HG03558 (cell line): ENCODE results near the gene CEP250.

Experiments
- ATAC-seq: cut with Tn5 transposase; IDR thresholded peaks from one replicate; pipeline ENCODE4 v1.9.1; 2021; ENCODE audit warnings: moderate number of reproducible peaks; ENCODE audit not compliant: unreplicated experiment; ENCODE audit errors: extremely low read depth

Gene CEP250

DNA sequence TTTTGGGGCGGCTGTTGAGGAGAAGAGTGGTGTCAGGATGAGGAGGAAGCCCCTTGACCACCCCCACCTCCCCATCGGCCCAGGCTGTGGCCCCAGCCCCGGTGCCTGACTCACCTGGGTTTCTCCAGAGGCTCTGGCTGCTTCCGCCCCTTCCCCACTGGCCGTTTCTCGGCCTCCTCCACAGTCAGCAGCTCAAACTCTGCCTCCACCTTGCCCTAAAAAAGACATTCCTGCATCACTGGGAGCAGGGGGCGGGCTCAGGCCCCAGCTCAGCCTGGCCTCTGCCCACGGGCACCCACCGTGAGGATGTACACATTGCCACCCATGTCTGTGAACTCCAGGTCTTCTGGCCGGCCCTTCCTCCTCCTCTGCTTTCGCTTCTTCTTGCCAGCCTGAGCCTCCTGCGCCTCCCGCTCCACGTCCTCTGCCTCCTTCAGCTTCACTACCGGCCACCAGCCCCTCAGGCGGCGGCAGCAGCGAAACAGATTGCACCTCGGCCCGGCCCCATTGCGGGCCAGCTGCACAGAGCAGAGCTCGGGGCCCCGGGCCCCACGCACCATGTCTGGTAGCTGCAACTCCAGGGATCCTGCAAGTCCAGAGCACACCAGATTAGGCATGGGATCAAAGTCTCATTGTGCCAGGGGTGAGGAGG lies 103.8 kb downstream of the CEP250 start:
- ATAC-seq = no peak

DNA sequence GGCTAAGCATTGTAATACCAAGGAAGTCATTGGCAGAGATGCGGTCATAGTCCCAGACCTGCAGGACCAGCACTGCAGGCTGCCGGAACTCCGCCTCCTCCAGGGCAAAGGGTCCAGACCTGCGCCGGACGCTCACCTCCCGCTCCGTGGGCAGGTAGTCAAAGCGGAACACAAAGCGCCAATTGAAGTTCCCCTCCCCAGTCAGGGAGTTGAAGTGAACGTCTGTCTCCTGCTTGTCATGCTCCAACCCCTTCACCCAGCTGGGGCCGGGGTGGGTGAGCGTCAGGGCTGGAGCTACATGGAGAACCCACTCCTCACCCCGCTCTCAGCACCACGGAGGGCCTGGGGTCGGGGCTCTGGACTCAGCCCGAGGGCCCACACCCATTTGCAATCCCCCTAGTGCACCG lies 104.7 kb downstream of the CEP250 start:
- no peak for ATAC-seq

DNA sequence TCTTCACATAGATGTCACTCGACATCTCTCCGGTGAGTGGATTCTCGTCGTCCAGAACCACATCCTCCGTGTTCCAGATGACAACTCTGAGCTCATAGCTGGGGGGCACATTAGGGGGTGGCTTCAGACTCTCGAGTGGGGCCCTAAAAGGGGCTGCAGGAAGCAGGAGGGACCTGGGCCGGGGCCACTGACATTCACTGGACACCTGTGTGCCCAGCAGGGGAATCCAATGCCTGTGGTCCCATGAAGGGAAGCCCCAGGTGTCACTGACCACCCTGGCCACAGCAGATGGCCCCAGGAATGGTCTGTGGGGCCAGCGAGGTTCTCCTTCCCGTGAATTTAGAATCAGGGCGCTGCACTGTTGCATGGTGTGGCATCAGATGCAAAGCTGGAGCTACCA lies 105.1 kb downstream of the CEP250 start:
- ATAC-seq = no peak

DNA sequence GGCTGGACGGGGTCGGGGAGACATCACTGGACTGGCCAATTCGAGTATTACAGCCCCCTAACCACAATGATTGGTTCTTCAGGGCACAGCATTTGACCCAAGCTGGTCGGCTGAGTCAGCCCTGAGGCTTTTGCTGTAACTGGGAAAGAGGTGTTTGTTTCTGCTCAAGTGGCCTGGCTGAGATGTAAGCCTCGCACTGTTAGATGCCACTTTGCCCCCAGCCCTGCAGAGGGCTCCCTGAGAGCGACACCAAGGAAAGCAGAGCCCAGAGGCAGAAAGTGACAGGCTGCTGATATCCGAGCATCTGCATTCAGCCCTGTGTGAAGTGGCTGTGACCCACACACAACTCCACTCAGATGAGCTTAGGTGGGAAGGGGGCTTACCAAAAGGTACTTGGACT lies 105.9 kb downstream of the CEP250 start:
- no peak for ATAC-seq

DNA sequence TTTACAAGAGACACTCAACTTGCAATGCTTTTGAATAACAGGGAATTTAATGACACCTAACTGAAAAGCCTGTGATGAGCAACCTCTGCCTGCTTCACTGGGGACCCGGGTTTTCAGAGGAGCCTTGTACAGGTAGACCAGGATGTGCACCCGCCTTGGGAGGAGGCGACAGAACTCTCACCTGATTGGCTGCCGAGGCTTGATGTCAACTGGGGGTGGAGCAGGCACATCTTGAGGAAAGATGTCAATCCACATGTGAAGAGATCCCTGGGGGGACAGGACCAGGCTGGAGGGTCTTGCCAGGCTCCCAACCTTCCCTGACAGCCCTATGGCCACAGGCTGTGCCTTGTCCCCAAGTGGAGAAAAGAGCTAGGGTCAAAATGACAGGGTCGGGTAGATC lies 106.3 kb downstream of the CEP250 start:
- no peak for ATAC-seq

DNA sequence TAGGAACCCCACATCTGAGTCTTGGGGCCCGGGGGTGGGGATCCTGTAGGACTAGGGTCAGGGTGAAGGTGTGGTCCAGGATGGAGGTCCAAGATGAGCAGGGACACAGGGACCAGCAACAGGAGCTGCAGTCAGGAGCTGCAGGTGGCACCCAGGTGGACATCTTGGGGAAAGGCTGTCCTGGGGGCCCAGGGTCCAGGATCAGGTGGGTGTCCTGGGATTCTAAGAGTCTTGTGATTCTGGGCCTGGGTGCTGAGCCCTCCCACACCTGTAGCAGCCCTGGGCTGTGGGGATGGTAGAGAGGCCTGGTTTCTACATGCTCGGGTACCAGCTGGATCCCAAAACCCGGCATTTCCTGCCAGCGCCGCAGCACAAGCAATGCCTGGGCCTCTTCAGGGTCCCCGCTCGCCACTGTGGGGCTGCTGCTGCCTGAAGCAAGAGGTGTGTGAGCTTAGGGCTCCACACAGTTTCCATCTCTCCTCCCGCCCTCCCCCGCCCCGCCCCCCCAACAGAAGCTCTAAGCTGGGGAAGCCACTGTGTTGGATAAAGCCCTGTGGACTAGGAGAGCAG lies 107.2 kb downstream of the CEP250 start:
- ATAC-seq = no peak

DNA sequence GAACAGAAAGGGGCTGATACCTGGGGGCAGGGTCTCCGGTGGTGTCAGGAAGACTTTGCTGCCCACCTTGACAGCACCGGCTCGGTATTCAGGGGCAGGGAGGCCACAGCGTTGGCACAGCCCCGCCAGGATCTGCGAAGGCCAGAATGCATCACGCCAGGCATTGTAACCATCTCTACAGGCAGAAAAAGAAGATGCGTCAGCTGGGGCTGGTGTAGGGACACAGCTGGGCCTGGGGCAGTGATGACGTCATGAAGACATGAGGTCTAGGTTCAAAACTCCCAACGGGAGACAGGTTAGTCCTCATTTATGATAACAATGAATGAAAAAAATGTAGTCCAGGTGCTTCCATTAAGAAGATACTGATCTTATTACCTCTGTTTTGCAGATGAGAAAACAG lies 108.4 kb downstream of the CEP250 start:
- no peak for ATAC-seq

DNA sequence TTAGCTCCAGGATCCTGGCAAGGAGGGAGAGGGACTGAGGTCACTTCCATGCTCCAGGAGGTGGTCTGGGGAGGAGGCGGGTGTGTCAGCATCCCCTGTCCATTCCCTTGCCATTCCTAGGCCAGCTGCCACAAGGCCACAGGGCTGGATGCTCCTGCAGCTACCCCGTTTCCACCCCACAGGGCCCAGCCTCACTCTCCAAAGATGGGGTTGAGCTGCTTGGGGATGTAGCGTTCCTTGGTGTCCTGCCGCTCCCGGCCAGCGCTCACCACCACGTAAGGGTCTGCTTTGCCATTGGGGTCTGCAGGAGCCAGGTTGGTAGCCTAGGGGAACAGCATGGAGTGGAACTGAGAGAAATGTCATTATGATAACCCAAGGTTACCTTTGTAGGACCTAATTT lies 109.5 kb downstream of the CEP250 start:
- ATAC-seq = no peak

DNA sequence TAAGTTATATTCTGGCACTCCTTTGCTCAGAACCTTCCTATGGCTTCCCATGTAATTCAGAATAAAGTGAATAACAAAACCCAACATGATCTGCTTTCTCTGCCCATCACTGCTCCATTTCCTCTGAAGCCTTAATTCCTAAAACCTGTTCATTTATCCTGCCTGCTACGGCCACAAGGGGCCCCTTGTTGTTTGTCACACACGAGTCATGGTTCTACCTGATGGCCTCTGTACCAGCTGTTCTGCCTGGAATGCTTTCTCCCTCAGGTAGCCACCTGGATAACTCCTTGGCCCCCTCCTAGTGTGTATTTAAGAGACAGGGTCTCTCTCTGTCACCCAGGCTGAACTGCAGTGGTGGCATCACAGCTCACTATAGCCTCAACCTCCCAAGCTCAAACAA lies 113.2 kb downstream of the CEP250 start:
- ATAC-seq = no peak
